HepG2 (cell line): ENCODE data around the gene HIGD1C. TPM values are rescaled to one million over a fixed set of nuclear protein-coding genes. Genes with fewer than 3 reads are reported as not detected.

Experiments used
- ARNT ChIP-seq: fragments of 450-650 bp; IDR thresholded peaks from 2 replicates; pipeline ENCODE4 v1.6.1; 2017
- ATAD3A ChIP-seq: sonication (generic); formaldehyde crosslinking; IDR thresholded peaks from 2 replicates; pipeline ENCODE4 v1.4.0; 2020; ENCODE audit warnings: missing genetic modification reagents
- FOXO1 ChIP-seq: sonication (generic); formaldehyde crosslinking; IDR thresholded peaks from 2 replicates; pipeline ENCODE4 v1.4.0; 2020; ENCODE audit warnings: missing genetic modification reagents
- HNF4A ChIP-seq: sonication (generic); formaldehyde crosslinking; IDR thresholded peaks from 2 replicates; pipeline ENCODE4 v1.4.0; 2020; ENCODE audit warnings: missing genetic modification reagents
- HNRNPH1 ChIP-seq: fragments of 200-400 bp; formaldehyde crosslinking; optimal IDR thresholded peaks from 2 replicates; pipeline ENCODE3; 2017; ENCODE audit warnings: mild to moderate bottlenecking, low read depth, low read length
- HOXA9 ChIP-seq: sonication (generic); formaldehyde crosslinking; IDR thresholded peaks from 2 replicates; pipeline ENCODE4 v1.8.1; 2022; ENCODE audit warnings: missing genetic modification reagents, mild to moderate bottlenecking, moderate library complexity, borderline replicate concordance
- KAT2B ChIP-seq: fragments of 150-350 bp; IDR thresholded peaks from 2 replicates; pipeline ENCODE4 v1.6.1; 2014; ENCODE audit warnings: low read depth, low read length, borderline replicate concordance
- NFE2L1 ChIP-seq: sonication (generic); formaldehyde crosslinking; IDR thresholded peaks from 2 replicates; pipeline ENCODE4 v1.4.0; 2020; ENCODE audit warnings: missing genetic modification reagents, mild to moderate bottlenecking, borderline replicate concordance
- TARDBP ChIP-seq: sonication (generic); formaldehyde crosslinking; IDR thresholded peaks from 2 replicates; pipeline ENCODE4 v1.8.0; 2022; ENCODE audit warnings: mild to moderate bottlenecking, missing genetic modification reagents
- ZC3H13 ChIP-seq: sonication (generic); formaldehyde crosslinking; IDR thresholded peaks from 2 replicates; pipeline ENCODE4 v1.8.1; 2023; ENCODE audit warnings: mild to moderate bottlenecking, missing genetic modification reagents, moderate library complexity
- ZC3H4 ChIP-seq: sonication (generic); formaldehyde crosslinking; IDR thresholded peaks from 2 replicates; pipeline ENCODE4 v1.4.0; 2020; ENCODE audit warnings: missing genetic modification reagents, borderline replicate concordance
- ZFP36L1 ChIP-seq: sonication (generic); formaldehyde crosslinking; IDR thresholded peaks from 2 replicates; pipeline ENCODE4 v1.8.0; 2022; ENCODE audit warnings: mild to moderate bottlenecking, missing genetic modification reagents, moderate library complexity
- ZNF17 ChIP-seq: sonication (generic); formaldehyde crosslinking; IDR thresholded peaks from 2 replicates; pipeline ENCODE4 v1.5.0; 2020; ENCODE audit warnings: mild to moderate bottlenecking, missing genetic modification reagents
- ZNF253 ChIP-seq: sonication (generic); formaldehyde crosslinking; IDR thresholded peaks from 2 replicates; pipeline ENCODE4 v1.8.0; 2022; ENCODE audit warnings: mild to moderate bottlenecking, missing genetic modification reagents, borderline replicate concordance
- polyA plus RNA-seq, 8 experiments: library from polyadenylated mRNA; depleted of rRNA in 3 of 8; stranded (reverse) in 7 of 8; unstranded in 1 of 8; fragments of >200 nt; fragmentation: Illumina TruSeq in 4 of 8; extraction: Trizol in 4 of 8; gene quantifications; 2 replicates each; pipeline versions ENCODE4 v1.2.1 to v1.2.3, GENCODE V29; 2011 to 2016; ENCODE audit warnings: low read depth in 4 of 8, missing spikeins in 1 of 8, mixed read lengths in 1 of 8; ENCODE audit not compliant: insufficient read depth in 1 of 8
- total RNA-seq, 5 experiments: library from RNA; depleted of rRNA; stranded (reverse); fragments of >200 nt; fragmentation: Illumina TruSeq; extraction: Trizol; gene quantifications; 2 replicates each; pipeline ENCODE4 v1.2.3, GENCODE V29; 2016; ENCODE audit warnings: low read depth in 1 of 5
- TF ChIP-seq, protein P1 (sequence below): sonication (generic); formaldehyde crosslinking; IDR thresholded peaks from 2 replicates; pipeline ENCODE4 v1.4.0; 2020; ENCODE audit warnings: mild to moderate bottlenecking, missing genetic modification reagents
- TF ChIP-seq, protein P2 (sequence below): IDR thresholded peaks from 2 replicates; pipeline ENCODE4 v1.6.1; 2016
- TF ChIP-seq, protein P3 (sequence below): IDR thresholded peaks from 2 replicates; pipeline ENCODE4 v1.6.1; 2016; ENCODE audit warnings: low read depth
- TF ChIP-seq, protein P4 (sequence below): sonication (generic); formaldehyde crosslinking; IDR thresholded peaks from 2 replicates; pipeline ENCODE4 v1.8.0; 2022; ENCODE audit warnings: missing genetic modification reagents, mild to moderate bottlenecking, inconsistent platforms, borderline replicate concordance
- TF ChIP-seq, protein P5 (sequence below): sonication (generic); formaldehyde crosslinking; IDR thresholded peaks from 2 replicates; pipeline ENCODE4 v1.4.0; 2020; ENCODE audit warnings: missing genetic modification reagents
- TF ChIP-seq, protein P6 (sequence below): sonication (generic); formaldehyde crosslinking; conservative IDR thresholded peaks from 2 replicates; pipeline ENCODE4 v1.8.0; 2022; ENCODE audit warnings: mild to moderate bottlenecking, moderate library complexity, missing genetic modification reagents

HIGD1C gene
- total and polyA plus RNA-seq, 2 of the 13 experiments (the other 11 are each of a cell fraction or from before 2014, with no cell fraction given): not detected

DNA sequence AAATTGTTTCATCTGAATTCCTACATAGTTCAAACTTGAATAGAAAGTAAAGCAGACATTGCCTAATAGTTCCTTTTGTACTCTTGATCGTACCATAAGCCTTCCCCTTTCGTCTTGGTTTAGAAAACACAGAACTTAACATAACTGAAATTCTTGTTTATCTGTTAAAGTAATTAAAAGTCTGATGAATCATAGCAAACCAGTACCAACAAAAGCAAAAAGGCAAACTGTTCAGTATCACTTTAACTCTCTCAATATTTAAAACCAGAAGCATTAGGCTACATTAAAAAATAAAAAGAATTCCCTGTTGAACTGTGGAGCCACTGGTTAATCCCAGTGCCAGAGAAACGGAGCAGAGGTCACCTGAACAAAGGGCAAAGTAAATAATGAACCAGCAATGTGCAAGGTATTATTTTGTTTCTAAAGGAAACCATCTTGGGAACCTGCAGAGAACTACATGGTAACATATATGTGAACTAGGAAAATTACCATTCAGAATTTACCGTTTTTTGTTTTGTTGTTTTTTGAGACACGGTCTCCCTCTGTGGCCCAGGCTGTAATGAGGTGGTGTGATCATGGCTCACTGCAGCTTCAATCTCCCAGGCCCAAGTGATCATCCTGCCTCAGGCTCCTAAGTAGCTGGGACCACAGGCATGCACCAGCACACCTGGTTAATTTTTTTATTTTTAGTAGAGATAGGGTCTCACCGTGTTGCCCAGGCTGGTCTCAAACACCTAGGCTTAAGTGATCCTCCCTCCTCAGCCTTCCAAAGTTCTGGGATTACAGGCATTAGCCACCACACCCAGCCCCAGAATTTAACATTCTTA lies 17.1 kb upstream of the HIGD1C start (continued):
- TF ChIP-seq, protein P1, sequence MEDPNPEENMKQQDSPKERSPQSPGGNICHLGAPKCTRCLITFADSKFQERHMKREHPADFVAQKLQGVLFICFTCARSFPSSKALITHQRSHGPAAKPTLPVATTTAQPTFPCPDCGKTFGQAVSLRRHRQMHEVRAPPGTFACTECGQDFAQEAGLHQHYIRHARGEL (CRISPR knock-in tag): no peak
- TF ChIP-seq FOXO1 (CRISPR knock-in tag): no peak
- TF ChIP-seq HNRNPH1: no peak
- TF ChIP-seq ZFP36L1 (CRISPR knock-in tag): no peak
- TF ChIP-seq, protein P2, sequence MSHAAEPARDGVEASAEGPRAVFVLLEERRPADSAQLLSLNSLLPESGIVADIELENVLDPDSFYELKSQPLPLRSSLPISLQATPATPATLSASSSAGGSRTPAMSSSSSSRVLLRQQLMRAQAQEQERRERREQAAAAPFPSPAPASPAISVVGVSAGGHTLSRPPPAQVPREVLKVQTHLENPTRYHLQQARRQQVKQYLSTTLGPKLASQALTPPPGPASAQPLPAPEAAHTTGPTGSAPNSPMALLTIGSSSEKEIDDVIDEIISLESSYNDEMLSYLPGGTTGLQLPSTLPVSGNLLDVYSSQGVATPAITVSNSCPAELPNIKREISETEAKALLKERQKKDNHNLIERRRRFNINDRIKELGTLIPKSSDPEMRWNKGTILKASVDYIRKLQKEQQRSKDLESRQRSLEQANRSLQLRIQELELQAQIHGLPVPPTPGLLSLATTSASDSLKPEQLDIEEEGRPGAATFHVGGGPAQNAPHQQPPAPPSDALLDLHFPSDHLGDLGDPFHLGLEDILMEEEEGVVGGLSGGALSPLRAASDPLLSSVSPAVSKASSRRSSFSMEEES: no peak
- TF ChIP-seq, protein P3, sequence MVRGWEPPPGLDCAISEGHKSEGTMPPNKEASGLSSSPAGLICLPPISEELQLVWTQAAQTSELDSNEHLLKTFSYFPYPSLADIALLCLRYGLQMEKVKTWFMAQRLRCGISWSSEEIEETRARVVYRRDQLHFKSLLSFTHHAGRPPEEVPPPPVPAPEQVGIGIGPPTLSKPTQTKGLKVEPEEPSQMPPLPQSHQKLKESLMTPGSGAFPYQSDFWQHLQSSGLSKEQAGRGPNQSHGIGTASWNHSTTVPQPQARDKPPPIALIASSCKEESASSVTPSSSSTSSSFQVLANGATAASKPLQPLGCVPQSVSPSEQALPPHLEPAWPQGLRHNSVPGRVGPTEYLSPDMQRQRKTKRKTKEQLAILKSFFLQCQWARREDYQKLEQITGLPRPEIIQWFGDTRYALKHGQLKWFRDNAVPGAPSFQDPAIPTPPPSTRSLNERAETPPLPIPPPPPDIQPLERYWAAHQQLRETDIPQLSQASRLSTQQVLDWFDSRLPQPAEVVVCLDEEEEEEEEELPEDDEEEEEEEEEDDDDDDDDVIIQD (CRISPR knock-in tag): no peak
- TF ChIP-seq HNF4A (CRISPR knock-in tag): peak; percentile 75
- TF ChIP-seq, protein P4, sequence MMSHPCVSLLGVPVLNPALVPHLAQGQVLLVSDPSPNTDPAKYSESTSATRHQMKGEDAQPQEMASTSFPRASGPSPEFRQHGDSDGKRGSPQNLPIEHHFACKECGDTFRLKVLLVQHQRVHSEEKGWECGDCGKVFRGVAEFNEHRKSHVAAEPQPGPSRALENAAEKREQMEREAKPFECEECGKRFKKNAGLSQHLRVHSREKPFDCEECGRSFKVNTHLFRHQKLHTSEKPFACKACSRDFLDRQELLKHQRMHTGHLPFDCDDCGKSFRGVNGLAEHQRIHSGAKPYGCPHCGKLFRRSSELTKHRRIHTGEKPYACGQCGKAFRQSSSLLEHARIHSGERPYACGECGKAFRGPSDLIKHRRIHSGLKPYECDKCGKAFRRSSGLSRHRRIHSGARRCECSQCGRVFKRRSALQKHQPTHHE (CRISPR knock-in tag): no peak
- no peak for TF ChIP-seq ZC3H13 (CRISPR knock-in tag)
- no peak for TF ChIP-seq ARNT
- no peak for TF ChIP-seq ZNF253
- TF ChIP-seq, protein P5, sequence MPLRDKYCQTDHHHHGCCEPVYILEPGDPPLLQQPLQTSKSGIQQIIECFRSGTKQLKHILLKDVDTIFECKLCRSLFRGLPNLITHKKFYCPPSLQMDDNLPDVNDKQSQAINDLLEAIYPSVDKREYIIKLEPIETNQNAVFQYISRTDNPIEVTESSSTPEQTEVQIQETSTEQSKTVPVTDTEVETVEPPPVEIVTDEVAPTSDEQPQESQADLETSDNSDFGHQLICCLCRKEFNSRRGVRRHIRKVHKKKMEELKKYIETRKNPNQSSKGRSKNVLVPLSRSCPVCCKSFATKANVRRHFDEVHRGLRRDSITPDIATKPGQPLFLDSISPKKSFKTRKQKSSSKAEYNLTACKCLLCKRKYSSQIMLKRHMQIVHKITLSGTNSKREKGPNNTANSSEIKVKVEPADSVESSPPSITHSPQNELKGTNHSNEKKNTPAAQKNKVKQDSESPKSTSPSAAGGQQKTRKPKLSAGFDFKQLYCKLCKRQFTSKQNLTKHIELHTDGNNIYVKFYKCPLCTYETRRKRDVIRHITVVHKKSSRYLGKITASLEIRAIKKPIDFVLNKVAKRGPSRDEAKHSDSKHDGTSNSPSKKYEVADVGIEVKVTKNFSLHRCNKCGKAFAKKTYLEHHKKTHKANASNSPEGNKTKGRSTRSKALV (CRISPR knock-in tag): no peak
- no peak for TF ChIP-seq HOXA9 (CRISPR knock-in tag)
- no peak for TF ChIP-seq ATAD3A (CRISPR knock-in tag)
- no peak for TF ChIP-seq TARDBP (CRISPR knock-in tag)
- TF ChIP-seq ZC3H4 (CRISPR knock-in tag): no peak
- TF ChIP-seq, protein P6, sequence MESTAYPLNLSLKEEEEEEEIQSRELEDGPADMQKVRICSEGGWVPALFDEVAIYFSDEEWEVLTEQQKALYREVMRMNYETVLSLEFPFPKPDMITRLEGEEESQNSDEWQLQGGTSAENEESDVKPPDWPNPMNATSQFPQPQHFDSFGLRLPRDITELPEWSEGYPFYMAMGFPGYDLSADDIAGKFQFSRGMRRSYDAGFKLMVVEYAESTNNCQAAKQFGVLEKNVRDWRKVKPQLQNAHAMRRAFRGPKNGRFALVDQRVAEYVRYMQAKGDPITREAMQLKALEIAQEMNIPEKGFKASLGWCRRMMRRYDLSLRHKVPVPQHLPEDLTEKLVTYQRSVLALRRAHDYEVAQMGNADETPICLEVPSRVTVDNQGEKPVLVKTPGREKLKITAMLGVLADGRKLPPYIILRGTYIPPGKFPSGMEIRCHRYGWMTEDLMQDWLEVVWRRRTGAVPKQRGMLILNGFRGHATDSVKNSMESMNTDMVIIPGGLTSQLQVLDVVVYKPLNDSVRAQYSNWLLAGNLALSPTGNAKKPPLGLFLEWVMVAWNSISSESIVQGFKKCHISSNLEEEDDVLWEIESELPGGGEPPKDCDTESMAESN (CRISPR knock-in tag): no peak
- TF ChIP-seq KAT2B: no peak
- TF ChIP-seq NFE2L1 (CRISPR knock-in tag): no peak
- TF ChIP-seq ZNF17: no peak
